HG03066 (cell line): ENCODE results near the gene PTPRZ1.

Source experiments
- ATAC-seq: cut with Tn5 transposase; IDR thresholded peaks from one replicate; pipeline ENCODE4 v1.9.1; 2021; ENCODE audit warnings: low read depth; ENCODE audit not compliant: unreplicated experiment

PTPRZ1 gene

GRCh38 chr7:121887634-121888033 lies 14.7 kb downstream of the PTPRZ1 start:
- no peak for ATAC-seq

GRCh38 chr7:121890833-121891232 lies 17.9 kb downstream of the PTPRZ1 start:
- ATAC-seq: no peak

- ATAC-seq: no peak
Observed at GRCh38 chr7:121891731-121892130, 18.8 kb downstream of the PTPRZ1 start.

GRCh38 chr7:121901026-121901425 lies 28.1 kb downstream of the PTPRZ1 start:
- no peak for ATAC-seq

- ATAC-seq: no peak
Observed at GRCh38 chr7:121904120-121904519, 31.2 kb downstream of the PTPRZ1 start.

- ATAC-seq: no peak
Observed at GRCh38 chr7:121908042-121908441, 35.1 kb downstream of the PTPRZ1 start.

- ATAC-seq: no peak
Observed at GRCh38 chr7:121909716-121910345, 36.9 kb downstream of the PTPRZ1 start.

GRCh38 chr7:121913947-121914675 lies 41.1 kb downstream of the PTPRZ1 start:
- no peak for ATAC-seq

GRCh38 chr7:121914676-121915279 lies 41.8 kb downstream of the PTPRZ1 start:
- no peak for ATAC-seq

- ATAC-seq: no peak
Observed at GRCh38 chr7:121916211-121916610, 43.2 kb downstream of the PTPRZ1 start.

- ATAC-seq: no peak
Observed at GRCh38 chr7:121919986-121920385, 47.0 kb downstream of the PTPRZ1 start.

GRCh38 chr7:121924269-121925186 lies 51.6 kb downstream of the PTPRZ1 start:
- no peak for ATAC-seq

GRCh38 chr7:121931149-121931902 lies 58.4 kb downstream of the PTPRZ1 start:
- ATAC-seq: no peak

- ATAC-seq: no peak
Observed at GRCh38 chr7:121932768-121933167, 59.8 kb downstream of the PTPRZ1 start.

- no peak for ATAC-seq
Observed at GRCh38 chr7:121936951-121937623, 64.1 kb downstream of the PTPRZ1 start.

GRCh38 chr7:121938429-121938996 lies 65.6 kb downstream of the PTPRZ1 start:
- no peak for ATAC-seq

GRCh38 chr7:121940918-121941317 lies 68.0 kb downstream of the PTPRZ1 start:
- ATAC-seq: no peak

GRCh38 chr7:121941830-121942229 lies 68.9 kb downstream of the PTPRZ1 start:
- no peak for ATAC-seq

GRCh38 chr7:121945066-121945465 lies 72.1 kb downstream of the PTPRZ1 start:
- no peak for ATAC-seq
